T-helper 2 cell (primary cell): ENCODE measurements around the gene LCE5A.
A peak's percentile ranks its signal among the peaks of the same experiment; 100 is the strongest.
"Not testable (repeated sequence)": the region's sequence is repeated elsewhere in the genome, so short reads cannot be mapped to it uniquely, and the experiment has no call there.

Experiments
- DNase-seq, 5 experiments: peaks; one replicate each; pipeline versions ENCODE4 v3.0.0 to v3.0.0-alpha.2; 2012 to 2022

Gene LCE5A

GRCh38 chr1:152517237-152517811 lies 6.7 kb downstream of the LCE5A start:
- no peak for DNase-seq

DNA sequence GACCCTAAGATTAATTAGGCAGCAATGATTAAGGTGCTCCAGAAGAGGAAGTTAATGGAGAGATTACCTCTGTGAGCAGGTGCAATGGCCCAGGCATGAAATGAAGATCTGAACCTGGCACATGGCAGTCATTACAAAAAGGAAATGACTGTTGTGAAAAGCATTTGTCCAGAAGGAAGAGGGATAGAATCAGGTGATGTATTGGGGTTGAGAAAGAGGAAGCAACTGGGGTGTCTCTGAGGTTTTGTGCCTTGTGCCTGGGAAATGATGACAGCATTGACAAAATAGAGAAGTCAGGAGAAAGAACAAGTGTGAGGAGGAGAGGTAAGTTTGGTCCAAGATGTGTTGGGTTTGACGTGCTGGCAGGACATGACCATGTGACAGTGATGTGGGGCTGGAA lies 9.2 kb downstream of the LCE5A start:
- DNase-seq, result no peak

GRCh38 chr1:152520561-152521090 lies 10.0 kb downstream of the LCE5A start:
- no peak for DNase-seq

DNA sequence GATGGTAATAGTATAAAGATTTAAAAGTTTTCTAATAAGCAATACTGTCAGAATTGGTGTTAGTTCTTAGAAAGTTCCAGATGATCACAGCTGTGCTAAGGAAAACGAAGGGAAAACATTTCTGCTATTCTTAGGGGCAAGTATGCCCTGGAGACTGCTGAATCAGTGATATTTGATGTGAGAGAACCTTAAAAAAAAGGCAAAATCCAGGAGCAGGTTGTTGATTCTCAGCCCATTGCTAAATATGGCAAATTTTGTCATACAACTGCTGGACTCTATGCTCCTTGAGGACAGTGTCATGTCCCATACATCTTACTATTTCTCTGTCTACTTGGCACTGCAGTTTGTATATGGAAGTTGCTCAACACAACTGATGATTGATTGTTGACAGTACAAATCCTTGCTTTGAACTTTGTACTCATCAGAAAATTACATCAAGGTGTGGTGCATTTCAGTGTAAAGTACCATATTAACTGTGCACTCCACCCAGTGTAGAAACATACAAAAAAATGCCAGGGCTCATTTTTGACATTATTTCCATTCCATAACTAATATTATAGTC lies 14.6 kb downstream of the LCE5A start:
- no peak for DNase-seq

DNA sequence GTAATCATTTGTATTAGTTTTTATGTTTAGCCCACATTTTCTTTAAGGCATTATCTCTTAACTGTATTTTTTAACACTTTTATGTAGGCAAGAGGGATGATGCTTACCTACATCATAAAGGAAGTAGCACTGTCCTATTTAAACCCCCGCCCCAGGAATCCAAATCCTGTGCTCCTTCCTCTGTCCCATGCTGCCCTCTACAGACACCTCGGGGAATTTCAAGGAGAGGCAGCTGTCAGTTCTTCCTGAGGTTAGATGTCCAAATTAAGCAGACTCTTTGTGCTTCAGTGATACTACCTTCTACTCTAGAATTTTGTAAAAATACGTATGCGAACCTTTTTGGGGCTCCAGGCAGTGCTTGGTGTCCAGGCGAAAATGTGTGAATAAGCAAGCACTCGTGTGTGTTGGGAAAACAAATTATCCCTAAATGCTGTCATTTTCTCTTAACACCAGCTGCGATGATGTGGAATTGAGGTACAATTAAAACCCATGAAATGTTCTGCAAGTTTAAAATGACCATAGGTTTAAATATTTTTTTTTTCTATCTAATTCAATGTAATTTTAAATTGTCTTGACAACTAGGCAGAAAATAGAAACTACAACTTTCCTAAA lies 22.8 kb downstream of the LCE5A start:
- DNase-seq, result peak in 1 of 5 experiments; percentile 12

- DNase-seq, result no peak
Measured at GRCh38 chr1:152535774-152536173, 25.2 kb downstream of the LCE5A start.

DNA sequence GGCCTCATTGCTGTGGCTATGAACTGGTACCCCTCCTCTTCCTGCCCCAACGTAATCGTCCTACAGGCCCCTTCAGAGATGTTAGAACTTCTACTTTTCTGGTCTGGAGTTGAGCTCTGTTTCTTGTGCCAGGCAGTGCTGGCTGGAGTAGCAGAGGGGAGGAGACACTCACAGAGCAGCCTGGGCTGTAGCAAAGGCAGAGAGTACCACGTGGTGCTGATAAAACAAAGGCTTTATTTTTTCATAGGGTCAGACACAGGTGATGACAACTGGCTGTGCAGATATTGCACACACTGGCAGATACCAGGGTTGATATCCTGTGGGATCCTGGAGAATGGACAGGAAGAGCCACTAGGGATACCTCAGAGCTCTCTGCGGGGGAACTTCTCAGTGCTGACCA lies 26.9 kb downstream of the LCE5A start:
- no peak for DNase-seq

GRCh38 chr1:152539901-152540300 lies 29.3 kb downstream of the LCE5A start:
- no peak for DNase-seq

GRCh38 chr1:152543820-152544219 lies 33.2 kb downstream of the LCE5A start:
- peak in 1 of 5 experiments; percentile 7 for DNase-seq

DNA sequence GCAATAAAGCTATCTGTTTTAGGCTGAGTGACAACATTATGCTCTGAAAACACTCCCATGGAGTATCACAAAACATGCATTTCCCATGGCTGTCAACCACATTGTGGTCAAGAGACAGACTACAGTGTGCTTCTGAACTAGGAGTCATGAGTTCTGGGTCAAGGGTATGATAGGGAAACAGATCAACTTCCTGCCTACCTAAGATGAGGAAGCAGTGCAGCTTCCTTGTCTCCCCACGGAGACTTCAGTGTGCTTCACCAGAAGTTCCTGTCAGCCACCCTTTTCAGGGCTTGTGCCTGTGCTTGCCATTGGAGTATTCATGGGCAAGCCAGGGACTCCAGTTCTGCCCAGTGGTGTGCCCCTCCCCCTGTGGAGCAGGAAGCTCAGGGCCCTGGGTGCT lies 36.1 kb downstream of the LCE5A start:
- no peak for DNase-seq

GRCh38 chr1:152548358-152548757 lies 37.8 kb downstream of the LCE5A start:
- DNase-seq, result not testable (repeated sequence)
